HUDEP-2 (cell line): Measurements from ENCODE around the gene SEMA5A.
A peak's percentile ranks its signal among the peaks of the same experiment; 100 is the strongest.

ENCODE experiments used
- DNase-seq, 76 experiments: peaks; one replicate each; lab custom pipeline; 2025; ENCODE audit not compliant: unreplicated experiment in 76 of 76; lab: John Stamatoyannopoulos, UW

SEMA5A gene

GRCh38 chr5:9241479-9242305 is 304.2 kb downstream of the SEMA5A start:
- DNase-seq: no peak

DNA sequence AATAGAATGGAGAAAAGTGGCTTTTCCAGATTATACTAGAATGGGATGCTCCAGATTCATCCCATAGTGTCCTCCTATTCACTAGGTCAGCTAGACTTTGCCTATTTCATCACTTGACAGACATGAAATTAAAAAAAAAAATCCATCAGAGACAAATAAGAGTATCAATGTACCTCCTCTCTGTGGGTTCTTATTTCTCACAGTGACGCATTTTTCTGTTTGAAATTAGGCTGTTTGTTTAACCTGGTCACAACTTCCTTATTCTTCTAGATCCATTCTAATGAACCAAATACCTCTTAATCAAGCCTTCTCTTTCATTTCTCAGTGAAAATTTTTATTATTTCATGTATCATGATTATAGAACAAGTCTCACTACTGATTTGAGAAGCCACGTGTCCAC is 305.4 kb downstream of the SEMA5A start:
- DNase-seq: no peak

DNA sequence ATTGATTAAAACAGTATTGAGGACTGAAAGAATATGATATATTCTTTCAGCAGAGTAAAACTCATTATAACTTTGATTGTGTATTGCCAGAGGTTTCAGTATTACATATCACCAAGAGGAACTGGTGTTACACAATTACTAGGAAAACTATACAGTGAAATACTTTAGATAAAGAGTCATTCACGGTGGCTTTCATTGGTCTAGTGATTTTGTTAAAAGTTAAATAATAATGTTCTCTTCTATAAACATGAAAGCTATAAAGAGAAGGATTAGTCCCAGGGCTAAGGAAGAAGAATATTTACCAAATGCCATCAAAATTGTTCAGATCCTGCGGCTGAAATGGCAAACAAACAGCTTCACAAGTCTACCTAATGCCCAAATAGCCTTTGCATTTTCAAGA is 306.2 kb downstream of the SEMA5A start:
- DNase-seq: no peak

DNA sequence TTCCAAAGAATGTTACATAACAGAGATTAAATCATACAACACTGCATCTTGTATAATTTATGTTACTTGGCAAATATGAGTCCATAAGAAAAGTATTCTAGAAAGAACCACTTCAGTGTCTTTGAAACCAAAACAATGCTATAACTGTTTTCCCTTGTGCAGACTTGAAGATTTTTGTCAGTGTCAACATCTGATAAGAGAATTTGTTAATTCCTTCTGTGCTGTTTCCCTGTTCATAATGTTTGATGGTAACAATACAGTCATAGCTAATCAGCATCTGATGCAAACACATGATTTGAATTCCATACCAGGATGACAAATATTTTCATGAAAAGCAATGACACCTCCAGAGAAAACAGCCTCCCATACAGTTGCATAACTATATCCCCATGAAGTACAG is 306.8 kb downstream of the SEMA5A start:
- no peak for DNase-seq

GRCh38 chr5:9233712-9234111 is 312.2 kb downstream of the SEMA5A start:
- no peak for DNase-seq

DNA sequence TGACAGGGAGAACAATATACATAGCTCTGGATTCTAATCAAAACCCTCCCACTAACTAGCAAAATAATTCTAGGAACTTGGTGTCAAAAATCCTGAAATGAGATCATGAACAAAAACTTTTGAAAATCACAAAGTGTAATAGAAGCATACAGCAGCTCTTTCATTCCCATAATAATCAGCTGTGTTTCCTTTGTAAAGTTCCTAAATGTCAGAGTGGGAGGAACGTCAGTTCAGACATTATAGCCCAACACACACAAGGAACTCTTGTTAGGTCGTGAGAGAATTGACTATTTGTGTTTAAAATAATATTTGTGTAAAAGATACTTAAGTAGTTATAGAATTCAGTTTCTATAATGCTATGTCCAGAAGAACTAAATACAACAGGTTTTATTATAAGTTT is 312.8 kb downstream of the SEMA5A start:
- DNase-seq: no peak

- DNase-seq: no peak
Measured at GRCh38 chr5:9231842-9232241, 314.0 kb downstream of the SEMA5A start.

DNA sequence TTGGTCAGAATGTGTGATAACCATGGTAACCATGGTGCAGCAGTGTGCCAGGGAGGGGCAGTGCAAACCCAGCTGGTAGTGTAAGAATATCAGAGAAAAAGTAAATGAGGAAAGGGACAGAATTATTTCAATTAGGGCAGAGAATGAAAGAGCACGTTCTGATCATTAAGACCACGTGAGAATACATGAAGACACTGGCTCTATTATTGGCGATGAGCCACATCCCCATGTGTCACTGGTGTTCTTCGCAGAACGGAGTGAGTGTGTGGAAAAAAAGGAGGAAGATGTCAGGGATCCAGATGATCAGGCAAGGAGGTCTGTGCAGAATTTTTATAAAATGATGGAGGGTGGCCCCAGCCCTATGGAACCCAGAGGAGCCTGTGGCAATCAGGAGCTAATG is 315.5 kb downstream of the SEMA5A start:
- no peak for DNase-seq

DNA sequence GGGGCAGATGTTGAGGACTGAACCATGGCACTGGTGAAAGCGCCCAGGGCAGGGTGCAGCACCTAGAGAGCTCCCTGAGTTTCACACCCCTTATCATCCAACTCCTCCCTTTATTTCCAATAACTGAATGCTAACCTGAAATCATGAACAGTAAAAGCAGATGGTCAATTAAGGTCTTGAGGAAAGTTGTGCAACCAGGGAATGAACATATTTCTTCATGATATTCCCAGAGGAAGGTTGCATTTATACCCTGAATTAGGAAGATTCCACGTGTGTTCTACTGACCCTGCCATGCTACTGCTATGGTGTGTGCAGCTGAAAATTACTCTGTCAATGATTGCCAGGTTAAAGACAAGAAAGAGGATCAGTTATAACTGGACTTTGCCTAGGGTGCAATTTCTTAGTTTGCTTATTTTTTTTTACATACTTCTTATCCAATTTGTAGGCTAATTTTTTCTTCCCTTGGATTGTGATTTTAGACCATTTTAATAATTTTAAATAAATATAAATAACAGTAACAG is 319.8 kb downstream of the SEMA5A start:
- no peak for DNase-seq

DNA sequence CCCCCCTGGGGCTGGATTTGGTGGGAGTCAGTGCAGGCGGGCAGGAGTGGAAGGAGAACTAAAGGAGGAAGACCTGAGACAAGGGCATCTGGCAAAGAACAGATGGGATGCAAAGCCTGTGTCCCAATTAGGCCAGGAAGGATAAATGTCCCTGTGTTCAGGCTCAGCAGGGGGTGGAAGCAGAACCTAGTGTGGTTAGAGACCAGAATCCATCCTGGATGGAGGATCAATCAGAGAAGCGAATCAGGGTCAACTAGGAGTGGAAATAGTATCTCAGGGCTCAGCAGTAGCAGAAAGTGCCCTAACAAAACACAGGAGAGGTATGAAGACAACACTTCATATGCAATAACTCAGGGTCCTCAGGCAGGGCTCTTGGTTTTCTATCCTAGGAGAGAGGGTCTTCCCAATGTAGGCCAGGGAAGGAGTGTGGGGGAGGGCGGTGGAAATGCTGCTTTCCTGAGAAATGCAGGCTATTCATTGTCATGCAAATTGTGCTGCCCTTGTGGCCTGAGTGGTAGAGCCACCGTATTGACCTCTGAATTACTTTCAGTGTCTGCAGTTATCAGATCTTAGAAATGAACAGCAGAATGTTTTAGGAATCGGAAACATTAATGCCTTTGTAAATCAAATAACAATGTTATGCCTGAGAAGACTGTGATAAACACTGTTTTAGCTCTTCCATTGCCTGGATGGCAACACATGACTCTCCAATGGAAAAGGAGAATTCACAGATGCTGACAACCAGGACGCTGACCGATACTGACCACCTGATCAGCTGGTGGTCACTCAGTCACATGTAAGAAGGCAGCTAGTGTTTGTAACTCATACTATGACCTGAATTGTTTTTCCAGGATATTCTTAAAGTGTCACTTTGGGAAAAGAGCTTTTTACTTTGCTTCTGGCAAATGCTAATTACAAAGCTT is 323.6 kb downstream of the SEMA5A start:
- DNase-seq: no peak

DNA sequence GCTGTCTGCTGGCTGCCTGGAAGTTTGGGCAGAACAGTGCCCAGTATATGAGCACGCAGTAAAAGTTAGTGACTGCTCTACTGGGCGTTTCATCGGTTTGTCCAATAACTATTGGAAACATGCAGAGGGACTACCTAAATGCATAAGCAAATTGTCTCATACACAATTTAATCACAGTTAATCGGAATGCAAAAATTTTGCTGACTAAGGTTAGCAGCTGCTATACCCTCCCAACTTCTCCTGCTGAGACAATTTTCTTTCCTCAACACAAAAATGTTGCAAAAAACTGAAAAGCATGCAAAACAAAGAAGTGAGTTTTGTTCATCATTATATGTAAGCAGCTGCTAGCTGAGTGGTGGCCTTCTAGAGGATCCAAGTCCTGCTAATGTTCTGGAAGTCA is 327.5 kb downstream of the SEMA5A start:
- DNase-seq: no peak

DNA sequence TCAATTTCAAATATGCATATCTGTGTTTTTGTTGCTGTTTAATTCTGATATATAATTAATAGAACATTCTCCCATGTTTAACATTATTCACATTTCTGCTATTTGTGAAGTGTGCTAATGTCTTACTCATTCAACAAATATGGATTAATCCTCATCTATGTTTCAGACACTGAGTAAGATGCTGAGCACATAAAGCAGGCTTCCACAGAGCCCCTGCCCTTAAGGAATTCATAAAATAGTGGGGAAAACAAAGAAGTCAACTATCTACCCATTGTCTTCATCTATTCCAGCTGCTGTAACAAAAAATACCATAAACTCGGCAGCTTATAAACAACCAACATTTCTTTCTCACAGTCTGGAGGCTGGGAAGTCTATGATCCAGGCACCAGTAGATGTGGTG is 333.3 kb downstream of the SEMA5A start:
- DNase-seq: no peak

GRCh38 chr5:9209846-9210492 is 335.9 kb downstream of the SEMA5A start:
- no peak for DNase-seq

GRCh38 chr5:9207817-9208418 is 338.0 kb downstream of the SEMA5A start:
- DNase-seq: peak in 31 of 76 experiments; percentile 2 to 70 (median 31)

DNA sequence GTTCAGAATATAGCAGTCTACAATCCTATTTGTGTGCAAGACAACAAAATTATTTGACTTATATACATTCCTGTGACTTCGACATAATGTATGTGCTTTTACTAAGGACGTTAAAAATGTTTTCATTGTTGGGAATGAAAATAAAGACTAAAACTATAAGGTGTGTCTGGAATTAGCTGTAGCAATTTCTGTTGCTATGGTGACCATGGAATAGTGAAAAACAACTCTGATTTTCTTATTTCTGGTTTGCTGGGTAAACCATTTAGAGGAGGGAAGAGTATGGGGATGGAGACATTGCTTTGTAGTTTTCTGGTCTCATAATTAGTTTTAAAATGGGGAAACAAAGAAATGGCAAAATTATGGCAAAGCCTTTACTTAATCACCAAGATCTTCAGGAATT is 343.2 kb downstream of the SEMA5A start:
- DNase-seq: no peak

DNA sequence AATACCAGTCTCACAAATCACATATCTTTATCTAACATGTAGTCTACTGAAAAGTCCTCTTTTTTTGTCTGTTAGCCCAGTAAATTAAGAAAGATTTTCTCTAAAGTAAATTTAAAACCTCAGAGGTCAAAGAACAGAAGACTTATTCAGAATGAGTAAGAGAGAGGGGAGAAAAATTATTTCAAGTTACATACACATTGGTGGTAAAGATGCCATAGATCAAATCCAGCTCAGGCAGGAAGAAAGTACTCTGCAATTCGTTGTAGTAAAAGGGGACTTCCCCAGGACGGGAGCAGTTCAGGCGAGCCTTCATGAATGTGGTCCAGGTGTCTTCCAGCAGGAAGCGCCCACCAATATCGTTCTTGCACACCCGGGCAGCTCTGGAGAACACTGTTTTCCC is 344.1 kb downstream of the SEMA5A start:
- DNase-seq: no peak

- no peak for DNase-seq
Measured at GRCh38 chr5:9201011-9201410, 344.9 kb downstream of the SEMA5A start.

DNA sequence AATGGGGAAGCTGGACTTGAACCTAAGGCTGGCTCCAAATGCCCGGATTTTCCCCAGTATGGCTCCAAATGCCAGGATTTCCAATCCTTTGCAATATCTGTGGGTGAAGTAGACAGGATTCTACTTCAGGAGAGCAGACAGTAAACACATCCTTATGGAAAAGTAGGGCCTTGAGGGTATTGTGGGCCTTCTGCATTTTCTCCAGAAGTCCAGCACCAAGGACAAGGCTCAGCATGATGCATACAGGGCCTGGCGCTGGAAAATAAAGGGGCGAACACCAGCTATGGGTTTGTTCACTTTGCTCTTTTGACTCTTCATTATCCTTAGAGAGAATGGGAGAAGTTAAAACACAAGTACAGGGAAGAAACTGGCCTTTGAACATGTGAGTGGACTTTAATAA is 347.5 kb downstream of the SEMA5A start:
- DNase-seq: no peak

DNA sequence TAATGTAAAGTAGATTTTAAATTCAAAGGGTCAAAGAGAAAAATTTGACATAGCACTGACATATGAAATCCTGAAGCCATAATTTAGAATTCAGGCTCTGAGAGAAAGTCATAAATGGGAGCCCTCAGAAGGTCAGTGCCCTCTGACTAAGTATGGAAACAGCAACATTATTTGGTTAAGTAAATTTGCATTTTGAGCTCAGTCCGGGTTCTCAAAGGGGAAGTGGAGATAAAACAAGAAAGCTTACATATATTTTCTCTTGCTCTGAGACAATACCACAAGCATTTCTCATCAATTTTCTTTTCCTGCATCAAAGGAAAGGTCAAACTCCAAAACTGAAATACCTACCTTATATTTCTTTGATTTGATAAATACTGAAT is 348.0 kb downstream of the SEMA5A start:
- no peak for DNase-seq

- peak in 11 of 76 experiments; percentile 2 to 47 (median 12) for DNase-seq
Measured at GRCh38 chr5:9196403-9197227, 349.3 kb downstream of the SEMA5A start.
